HCT116 (cell line): Measurements from ENCODE around the gene IL1R1. TPM values are rescaled to one million over a fixed set of nuclear protein-coding genes. Genes with fewer than 3 reads are reported as not detected.

Experiments
- ATAC-seq: fragments of 200-7000 bp; cut with Tn5 transposase; 2 replicates; pipeline ENCODE4 v1.9.1; 2020; ENCODE audit warnings: mild to moderate bottlenecking, moderate library complexity
- BruUV-seq: library from RNA; stranded (reverse); fragments of 400-500 nt; replicated peaks from 2 replicates; lab custom pipeline; 2021; lab: Mats Ljungman, UMichigan
- CTCF ChIA-PET: fragments of 300-600 bp; sonication (Branson Sonifier 250); formaldehyde crosslinking; loops from one replicate; lab custom pipeline; 2021; ENCODE audit warnings: antibody characterized with exemption; lab: Charles Lee
- POLR2A ChIA-PET: fragments of 300-600, 350-600 bp; sonication (Branson Sonifier 250); formaldehyde crosslinking; loops from one replicate; lab custom pipeline; 2021; ENCODE audit warnings: antibody characterized with exemption; lab: Charles Lee
- RAD21 ChIA-PET, 2 experiments: fragments of 300-600 bp; sonication (Branson Sonifier 250); formaldehyde crosslinking; loops; one replicate each; lab custom pipeline; 2023; ENCODE audit warnings: low total read pairs in 2 of 2; ENCODE audit not compliant: uncharacterized antibody in 2 of 2, unreplicated experiment in 2 of 2, low non-redundant PET in 1 of 2; lab: Charles Lee
- DNase-seq: peaks from one replicate; pipeline ENCODE4 v3.0.0-alpha.2; 2010; ENCODE audit warnings: low read depth, low spot score
- H2AFZ ChIP-seq: fragments of 200-600 bp; shearing (Covaris generic), sonication (generic); 2 replicates; pipeline ENCODE4 v1.6.1; 2017; ENCODE audit warnings: low read depth, mixed run types, mixed read lengths, antibody characterized with exemption, low read length; ENCODE audit not compliant: poor library complexity, severe bottlenecking
- H3K27ac ChIP-seq: 2 replicates; pipeline ENCODE4 v1.5.1; 2012; ENCODE audit warnings: low read depth, low read length
- H3K27me3 ChIP-seq: fragments of 200-600 bp; sonication (generic); 2 replicates; pipeline ENCODE4 v1.6.1; 2016; ENCODE audit warnings: mixed run types, low read length, mixed read lengths; ENCODE audit not compliant: insufficient read depth
- H3K36me3 ChIP-seq, 2 experiments: fragments of 200-500 bp in 1 of 2; fragments of 200-600 bp in 1 of 2; sonication (Bioruptor generic) in 1 of 2; sonication (generic) in 1 of 2; 2 replicates each; pipeline versions ENCODE4 v1.5.1 to v1.6.1; 2014 to 2016; ENCODE audit warnings: low read length in 2 of 2, inconsistent platforms in 1 of 2, mixed read lengths in 1 of 2, mixed run types in 1 of 2; ENCODE audit not compliant: insufficient read depth in 2 of 2, control insufficient read depth in 1 of 2
- H3K4me1 ChIP-seq, 2 experiments: fragments of 200-600 bp in 1 of 2; sonication (generic) in 1 of 2; 2 replicates each; pipeline versions ENCODE4 v1.5.1 to v1.6.1; 2012 to 2017; ENCODE audit warnings: low read length in 2 of 2, inconsistent platforms in 1 of 2, mild to moderate bottlenecking in 1 of 2, mixed read lengths in 1 of 2, mixed run types in 1 of 2, moderate library complexity in 1 of 2; ENCODE audit not compliant: insufficient read depth in 2 of 2, control insufficient read depth in 1 of 2
- H3K4me2 ChIP-seq: fragments of 200-600 bp; sonication (generic); 2 replicates; pipeline ENCODE4 v1.6.1; 2017; ENCODE audit warnings: mixed run types, low read length, mixed read lengths
- H3K4me3 ChIP-seq, 2 experiments: fragments of 200-600 bp in 1 of 2; sonication (generic) in 1 of 2; replicated peaks in 1 of 2; 2 replicates each; pipeline ENCODE4 v1.5.1; 2011 to 2016; ENCODE audit warnings: low read length in 2 of 2, control low read depth in 1 of 2, low read depth in 1 of 2, mild to moderate bottlenecking in 1 of 2, mixed read lengths in 1 of 2, mixed run types in 1 of 2
- H3K79me2 ChIP-seq: fragments of 200-600 bp; sonication (generic); 2 replicates; pipeline ENCODE4 v1.6.1; 2017; ENCODE audit warnings: mild to moderate bottlenecking, mixed run types, low read length, moderate library complexity, mixed read lengths; ENCODE audit not compliant: insufficient read depth
- H3K9ac ChIP-seq: fragments of 200-600 bp; sonication (generic); 2 replicates; pipeline ENCODE4 v1.6.1; 2016; ENCODE audit warnings: low read length, mixed read lengths
- H3K9me2 ChIP-seq: fragments of 200-600 bp; sonication (generic), shearing (Covaris generic); 2 replicates; pipeline ENCODE4 v1.6.1; 2017; ENCODE audit warnings: mixed run types, mild to moderate bottlenecking, moderate library complexity; ENCODE audit not compliant: insufficient read depth
- H3K9me3 ChIP-seq, 2 experiments: fragments of 200-500 bp in 1 of 2; fragments of 200-600 bp in 1 of 2; sonication (Bioruptor generic) in 1 of 2; sonication (generic) in 1 of 2; 2 replicates each; pipeline ENCODE4 v1.6.1; 2014 to 2017; ENCODE audit warnings: low read length in 2 of 2, mixed read lengths in 2 of 2, inconsistent platforms in 1 of 2, low read depth in 1 of 2, mild to moderate bottlenecking in 1 of 2, mixed run types in 1 of 2, moderate library complexity in 1 of 2; ENCODE audit not compliant: control insufficient read depth in 1 of 2, insufficient read depth in 1 of 2
- H4K20me1 ChIP-seq: fragments of 200-600 bp; sonication (generic), shearing (Covaris generic); 2 replicates; pipeline ENCODE4 v1.6.1; 2017; ENCODE audit warnings: mixed run types, mild to moderate bottlenecking, moderate library complexity; ENCODE audit not compliant: insufficient read depth
- CBX3 ChIP-seq: IDR thresholded peaks from 2 replicates; pipeline ENCODE4 v1.6.1; 2012; ENCODE audit warnings: low read depth
- CEBPB ChIP-seq: IDR thresholded peaks from 2 replicates; pipeline ENCODE4 v1.6.1; 2012; ENCODE audit warnings: low read depth
- CTCF ChIP-seq, 3 experiments: fragments of 200-600 bp in 1 of 3; sonication (generic) in 1 of 3; IDR thresholded peaks in 2 of 3; conservative IDR thresholded peaks in 1 of 3; 2 replicates each; pipeline ENCODE4 v1.5.1; 2012 to 2017; ENCODE audit warnings: low read depth in 2 of 3, low read length in 2 of 3, antibody characterized with exemption in 1 of 3, borderline replicate concordance in 1 of 3, control low read depth in 1 of 3, mild to moderate bottlenecking in 1 of 3, mixed read lengths in 1 of 3, mixed run types in 1 of 3, moderate library complexity in 1 of 3; ENCODE audit not compliant: insufficient read depth in 1 of 3
- EZH2 ChIP-seq: fragments of 200-600 bp; sonication (generic); IDR thresholded peaks from 2 replicates; pipeline ENCODE4 v1.6.1; 2017; ENCODE audit warnings: antibody characterized with exemption, mixed run types
- EZH2phosphoT487 ChIP-seq: fragments of 200-600 bp; IDR thresholded peaks from 2 replicates; pipeline ENCODE4 v1.6.1; 2018; ENCODE audit warnings: antibody characterized with exemption, borderline replicate concordance
- POLR2A ChIP-seq: IDR thresholded peaks from 2 replicates; pipeline ENCODE4 v1.7.0; 2011; ENCODE audit warnings: borderline replicate concordance; ENCODE audit not compliant: insufficient read depth, insufficient read length; ENCODE audit errors: extremely low read depth
- RAD21 ChIP-seq: IDR thresholded peaks from 2 replicates; pipeline ENCODE4 v1.6.1; 2012; ENCODE audit warnings: low read depth, mild to moderate bottlenecking
- REST ChIP-seq: IDR thresholded peaks from 2 replicates; pipeline ENCODE4 v1.6.1; 2012; ENCODE audit warnings: low read depth
- SIN3A ChIP-seq: IDR thresholded peaks from 2 replicates; pipeline ENCODE4 v1.6.1; 2012; ENCODE audit warnings: low read depth
- SP1 ChIP-seq: IDR thresholded peaks from 2 replicates; pipeline ENCODE4 v1.6.1; 2012; ENCODE audit warnings: low read depth
- SRF ChIP-seq: IDR thresholded peaks from 2 replicates; pipeline ENCODE4 v1.6.1; 2012; ENCODE audit warnings: low read depth
- TCF7L2 ChIP-seq: IDR thresholded peaks from 2 replicates; pipeline ENCODE4 v1.7.0; 2011; ENCODE audit warnings: borderline replicate concordance, inconsistent platforms; ENCODE audit not compliant: insufficient read depth, insufficient read length; ENCODE audit errors: extremely low read depth
- YY1 ChIP-seq: IDR thresholded peaks from 2 replicates; pipeline ENCODE4 v1.6.1; 2011; ENCODE audit warnings: low read length, low read depth, moderate library complexity, mild to moderate bottlenecking; ENCODE audit not compliant: insufficient replicate concordance; ENCODE audit errors: extremely low read depth
- ZBTB33 ChIP-seq: IDR thresholded peaks from 2 replicates; pipeline ENCODE4 v1.6.1; 2011; ENCODE audit warnings: mild to moderate bottlenecking, low read length, moderate library complexity; ENCODE audit not compliant: insufficient replicate concordance; ENCODE audit errors: extremely low read depth
- ZNF274 ChIP-seq: fragments of 200-500 bp; sonication (Bioruptor generic); IDR thresholded peaks from 2 replicates; pipeline ENCODE4 v1.6.1; 2014; ENCODE audit warnings: mild to moderate bottlenecking, low read depth, low read length, inconsistent platforms
- intact Hi-C: fragments of 100-400 bp; cut with micrococcal nuclease; formaldehyde crosslinking; loops from 2 replicates; pipeline ENCODE4 v1.10.0; 2022
- total RNA-seq: library from RNA; stranded (reverse); gene quantifications from one replicate; pipeline ENCODE4 v1.2.1, GENCODE V29; 2021; ENCODE audit not compliant: unreplicated experiment

IL1R1 gene
- total RNA-seq, 1 experiment from 2014 or later: 5.3 TPM

- H4K20me1 ChIP-seq: no peaks in the 10 kb centered on the region
- no peaks in the 10 kb centered on the region for H3K27me3 ChIP-seq
- H3K9me3 ChIP-seq: no peaks in the 10 kb centered on the region
- TF ChIP-seq RAD21 (no peak), REST (no peak), TCF7L2 (no peak), SRF (no peak), YY1 (no peak), POLR2A (no peak), SIN3A (no peak), ZBTB33 (no peak), EZH2phosphoT487 (no peak), SP1 (no peak), CBX3 (no peak), CTCF (IDR thresholded peaks at IDR 0.05 in 2 of 3, conservative IDR thresholded peaks at IDR 0.05 in 1 of 3; ENCODE audit: borderline replicate concordance in 1 of 3, insufficient read depth in 1 of 3, low read depth in 2 of 3, low read length in 2 of 3) (no peak), ZNF274 (no peak), EZH2 (no peak), CEBPB (no peak)
- H3K4me2 ChIP-seq: no peak overlapping the region
- no peak overlapping the region for H3K9ac ChIP-seq
- no TSS peak for BruUV-seq
- DNase-seq (no peak), ATAC-seq (no peak)
- no peaks in the 10 kb centered on the region for H3K36me3 ChIP-seq
- ChIA-PET RAD21 (no interaction called here), POLR2A (no interaction called here), CTCF (no interaction called here)
- intact Hi-C loops: no loop called here
- H3K4me3 ChIP-seq: no peak overlapping the region
- no peak overlapping the region for H2AFZ ChIP-seq
- no peaks in the 10 kb centered on the region for H3K79me2 ChIP-seq
- no peak overlapping the region for H3K27ac ChIP-seq
- H3K9me2 ChIP-seq: no peaks in the 10 kb centered on the region
- H3K4me1 ChIP-seq: no peaks in the 10 kb centered on the region
Observed at GRCh38 chr2:102180687-102180999, 38.1 kb downstream of the IL1R1 start.
